GM12878 (cell line): Measurements from ENCODE around the gene DCAF8.

Experiments
- CTCF ChIP-seq, 3 experiments: IDR thresholded peaks in 2 of 3; conservative IDR thresholded peaks in 1 of 3; 2 replicates each; pipeline ENCODE4 v1.5.1; 2011; ENCODE audit warnings: low read depth in 3 of 3, low read length in 3 of 3, mild to moderate bottlenecking in 3 of 3, control low read depth in 2 of 3, moderate library complexity in 2 of 3, inconsistent platforms in 1 of 3, mixed read lengths in 1 of 3; ENCODE audit not compliant: control insufficient read depth in 2 of 3, insufficient read depth in 1 of 3; ENCODE audit errors: extremely low read depth in 1 of 3
- E2F4 ChIP-seq: IDR thresholded peaks from 2 replicates; pipeline ENCODE4 v1.6.1; 2012; ENCODE audit warnings: low read depth, low read length, improper control_type of control experiment

- TF ChIP-seq E2F4 (no peak), CTCF (IDR thresholded peaks at IDR 0.05 in 2 of 3, conservative IDR thresholded peaks at IDR 0.05 in 1 of 3; ENCODE audit: control insufficient read depth in 2 of 3, extremely low read depth in 1 of 3, insufficient read depth in 1 of 3, low read depth in 3 of 3, low read length in 3 of 3) (no peak)
Observed at GRCh38 chr1:160206421-160207117, 55.8 kb downstream of the DCAF8 start.
